Smooth muscle cell (in vitro differentiated cells): ENCODE results near the gene ERF. TPM values are rescaled to one million over a fixed set of nuclear protein-coding genes. Genes with fewer than 3 reads are reported as not detected.

Experiments
- DNase-seq: peaks from one replicate; lab custom pipeline; 2025; ENCODE audit not compliant: unreplicated experiment; lab: John Stamatoyannopoulos, UW
- H2AFZ ChIP-seq: fragments of 200-600 bp; sonication (generic); 2 replicates; pipeline ENCODE4 v1.6.0; 2016; ENCODE audit warnings: antibody characterized with exemption, low read depth, mild to moderate bottlenecking
- H3F3A ChIP-seq: fragments of 200-600 bp; sonication (generic); 2 replicates; pipeline ENCODE4 v1.6.0; 2017; ENCODE audit warnings: antibody characterized with exemption, low read depth
- H3K27ac ChIP-seq: fragments of 200-600 bp; sonication (generic); 2 replicates; pipeline ENCODE4 v1.5.1; 2016; ENCODE audit warnings: low read depth, mild to moderate bottlenecking
- H3K27me3 ChIP-seq: fragments of 200-600 bp; sonication (generic); 2 replicates; pipeline ENCODE4 v1.6.1; 2016; ENCODE audit warnings: low read depth, mild to moderate bottlenecking
- H3K36me3 ChIP-seq: fragments of 200-600 bp; sonication (generic); 2 replicates; pipeline ENCODE4 v1.5.1; 2016; ENCODE audit warnings: low read depth
- H3K4me1 ChIP-seq: fragments of 200-600 bp; sonication (generic); 2 replicates; pipeline ENCODE4 v1.5.1; 2016; ENCODE audit warnings: low read depth
- H3K4me2 ChIP-seq: fragments of 200-600 bp; sonication (generic); 2 replicates; pipeline ENCODE4 v1.6.0; 2016; ENCODE audit warnings: mild to moderate bottlenecking
- H3K4me3 ChIP-seq: fragments of 200-600 bp; sonication (generic); 2 replicates; pipeline ENCODE4 v1.5.1; 2016; ENCODE audit warnings: mild to moderate bottlenecking
- H3K79me2 ChIP-seq: fragments of 200-600 bp; sonication (generic); 2 replicates; pipeline ENCODE4 v1.6.0; 2016; ENCODE audit warnings: low read depth, mild to moderate bottlenecking
- H3K9ac ChIP-seq: fragments of 200-600 bp; sonication (generic); 2 replicates; pipeline ENCODE4 v1.6.0; 2016; ENCODE audit warnings: low read depth
- H3K9me3 ChIP-seq: fragments of 200-600 bp; sonication (generic); replicated peaks from 2 replicates; pipeline ENCODE4 v1.5.1; 2016; ENCODE audit warnings: low read depth
- H4K20me1 ChIP-seq: fragments of 200-600 bp; sonication (generic); 2 replicates; pipeline ENCODE4 v1.6.0; 2016; ENCODE audit warnings: low read depth
- WGBS: methylation state at CpG from one replicate; pipeline ENCODE4 v1.1.7; 2016; ENCODE audit warnings: low lambda C conversion rate; 5-methylcytosine and 5-hydroxymethylcytosine counted together
- polyA plus RNA-seq: library from polyadenylated mRNA; unstranded; fragments of >200 nt; fragmentation: Nextera tagmentation; extraction: Ambion mirVana; gene quantifications from 2 replicates; pipeline ENCODE4 v1.2.1, GENCODE V29; 2016
- total RNA-seq: library from RNA; depleted of rRNA; stranded (reverse); fragments of >200 nt; gene quantifications from 2 replicates; pipeline ENCODE4 v1.2.3, GENCODE V29; 2014
- TF ChIP-seq, protein P1 (sequence below): fragments of 200-600 bp; sonication (generic); IDR thresholded peaks from 2 replicates; pipeline ENCODE4 v1.5.1; 2017; ENCODE audit warnings: borderline replicate concordance, mild to moderate bottlenecking, antibody characterized with exemption; ENCODE audit not compliant: insufficient read depth, poor library complexity, severe bottlenecking

ERF gene
- total and polyA plus RNA-seq, 2 experiments from 2014 or later, result 14.9 to 20.5 TPM

DNA sequence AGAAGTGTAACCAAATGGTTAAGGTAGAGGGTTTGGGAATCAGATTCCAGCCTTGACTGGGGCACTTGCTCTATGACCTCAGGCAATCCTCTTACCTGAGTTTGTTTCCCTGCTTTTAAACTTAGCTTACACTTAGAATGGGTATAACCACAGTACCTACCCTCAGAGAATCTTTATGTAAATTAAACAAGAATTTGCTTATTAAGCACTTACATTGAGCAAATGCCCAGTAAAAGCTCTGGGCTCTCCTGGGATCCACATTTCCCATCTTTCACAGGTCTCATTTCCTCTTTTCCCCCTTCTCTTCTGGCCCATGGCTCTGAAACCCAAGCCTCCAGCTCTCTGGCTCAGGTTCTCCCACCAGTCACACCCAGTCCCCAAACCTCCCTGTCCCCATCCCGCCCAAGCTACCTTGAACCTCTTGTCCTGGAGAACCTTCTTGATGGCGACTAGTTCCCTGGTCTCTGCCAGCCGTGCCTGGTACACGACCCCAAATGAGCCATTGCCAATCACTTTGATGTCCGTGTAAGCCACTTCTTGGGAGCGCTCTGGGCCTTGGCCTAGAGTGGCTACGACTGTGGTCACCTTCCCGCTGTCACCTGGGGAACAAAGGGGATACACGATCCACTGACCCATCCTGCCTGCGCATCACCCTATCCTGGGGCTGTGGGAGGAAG, 15.2 kb downstream of the ERF start:
- 97% methylated on average over 10 of the region's 10 CpGs for WGBS
- Histone ChIP-seq H3K9ac (no peak overlapping the region), H3K27me3 (no peaks in the 10 kb centered on the region), H3K4me2 (no peak overlapping the region), H3K4me3 (no peak overlapping the region), H3K79me2 (peaks cover 42% of the 10 kb centered on the region), H2AFZ (no peak overlapping the region), H4K20me1 (peaks cover 57% of the 10 kb centered on the region), H3K9me3 (no peaks in the 10 kb centered on the region), H3K36me3 (no peaks in the 10 kb centered on the region), H3K4me1 (peaks cover 15% of the 10 kb centered on the region), H3F3A (peaks cover 5% of the 10 kb centered on the region), H3K27ac (no peak overlapping the region)
- no peak for DNase-seq
- TF ChIP-seq, protein P1, sequence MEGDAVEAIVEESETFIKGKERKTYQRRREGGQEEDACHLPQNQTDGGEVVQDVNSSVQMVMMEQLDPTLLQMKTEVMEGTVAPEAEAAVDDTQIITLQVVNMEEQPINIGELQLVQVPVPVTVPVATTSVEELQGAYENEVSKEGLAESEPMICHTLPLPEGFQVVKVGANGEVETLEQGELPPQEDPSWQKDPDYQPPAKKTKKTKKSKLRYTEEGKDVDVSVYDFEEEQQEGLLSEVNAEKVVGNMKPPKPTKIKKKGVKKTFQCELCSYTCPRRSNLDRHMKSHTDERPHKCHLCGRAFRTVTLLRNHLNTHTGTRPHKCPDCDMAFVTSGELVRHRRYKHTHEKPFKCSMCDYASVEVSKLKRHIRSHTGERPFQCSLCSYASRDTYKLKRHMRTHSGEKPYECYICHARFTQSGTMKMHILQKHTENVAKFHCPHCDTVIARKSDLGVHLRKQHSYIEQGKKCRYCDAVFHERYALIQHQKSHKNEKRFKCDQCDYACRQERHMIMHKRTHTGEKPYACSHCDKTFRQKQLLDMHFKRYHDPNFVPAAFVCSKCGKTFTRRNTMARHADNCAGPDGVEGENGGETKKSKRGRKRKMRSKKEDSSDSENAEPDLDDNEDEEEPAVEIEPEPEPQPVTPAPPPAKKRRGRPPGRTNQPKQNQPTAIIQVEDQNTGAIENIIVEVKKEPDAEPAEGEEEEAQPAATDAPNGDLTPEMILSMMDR, result no peak

DNA sequence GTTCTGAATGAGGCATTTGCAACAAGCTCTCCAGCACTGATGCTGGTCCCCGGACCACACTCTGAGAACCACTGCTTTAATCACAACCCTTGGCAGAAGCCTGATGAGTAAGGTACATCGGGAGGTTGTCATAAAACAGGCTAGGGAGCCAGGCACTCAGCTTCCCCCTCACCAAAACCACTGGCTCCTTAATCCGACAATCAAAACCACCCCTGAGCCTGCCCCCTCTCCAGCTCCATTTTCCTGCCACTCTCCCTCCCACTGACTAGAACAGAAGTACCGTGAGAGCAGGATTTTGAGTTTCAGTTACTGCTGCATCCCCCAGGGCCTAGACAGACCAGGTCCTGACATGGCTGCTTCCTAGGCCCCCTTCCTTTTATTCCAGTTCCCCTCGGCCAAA, 19.7 kb downstream of the ERF start:
- no peaks in the 10 kb centered on the region for H3F3A ChIP-seq
- no peak overlapping the region for H2AFZ ChIP-seq
- DNase-seq, result no peak
- H3K36me3 ChIP-seq, result no peaks in the 10 kb centered on the region
- H3K9me3 ChIP-seq, result no peaks in the 10 kb centered on the region
- peaks cover 85% of the 10 kb centered on the region for H4K20me1 ChIP-seq
- no peak overlapping the region for H3K9ac ChIP-seq
- H3K4me3 ChIP-seq, result no peak overlapping the region
- H3K4me1 ChIP-seq, result no peaks in the 10 kb centered on the region
- TF ChIP-seq, protein P1, result no peak
- H3K4me2 ChIP-seq, result no peak overlapping the region
- H3K79me2 ChIP-seq, result peaks cover 22% of the 10 kb centered on the region
- H3K27ac ChIP-seq, result no peak overlapping the region
- 95% methylated on average over 5 of the region's 5 CpGs for WGBS
- no peaks in the 10 kb centered on the region for H3K27me3 ChIP-seq

DNA sequence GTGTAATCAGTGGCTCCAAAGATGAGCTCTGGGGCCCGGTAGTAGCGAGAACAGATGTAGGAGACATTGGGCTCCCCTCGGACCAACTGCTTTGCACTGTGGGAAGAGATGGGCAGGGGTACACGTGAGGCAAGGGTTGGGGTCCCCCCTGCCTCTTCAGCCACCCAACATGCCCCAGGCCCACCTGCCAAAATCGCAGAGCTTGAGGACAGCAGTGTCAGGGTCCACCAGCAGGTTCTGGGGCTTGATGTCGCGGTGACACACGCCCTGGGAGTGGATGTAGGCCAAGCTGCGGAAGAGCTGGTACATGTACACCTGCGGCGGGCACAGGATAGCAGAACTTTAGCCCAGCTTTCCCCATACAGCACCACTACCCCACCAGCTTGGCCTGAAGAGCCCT, 20.6 kb downstream of the ERF start:
- Histone ChIP-seq H4K20me1 (peaks cover 85% of the 10 kb centered on the region), H3K4me3 (no peak overlapping the region), H3K4me2 (no peak overlapping the region), H3F3A (no peaks in the 10 kb centered on the region), H3K36me3 (no peaks in the 10 kb centered on the region), H3K27me3 (no peaks in the 10 kb centered on the region), H3K27ac (no peak overlapping the region), H3K9me3 (no peaks in the 10 kb centered on the region), H3K79me2 (peaks cover 14% of the 10 kb centered on the region), H3K9ac (no peak overlapping the region), H3K4me1 (no peaks in the 10 kb centered on the region), H2AFZ (no peak overlapping the region)
- 98% methylated on average over 11 of the region's 11 CpGs for WGBS
- no peak for DNase-seq
- TF ChIP-seq, protein P1, result no peak
